Measurements from ENCODE around the gene ZNF41. TPM values are rescaled to one million over a fixed set of nuclear protein-coding genes. Genes with fewer than 3 reads are reported as not detected.

Gene ZNF41
- total and polyA plus RNA-seq, 2 of the 13 experiments (the other 11 are each of a cell fraction or from before 2014, with no cell fraction given): 2.3 to 3.9 TPM

- Histone ChIP-seq H3K9ac (ENCODE audit: insufficient read depth, low read depth, low read length) (no peak overlapping the region), H3K4me1 (ENCODE audit: insufficient read depth, low read length) (no peaks in the 10 kb centered on the region), H4K20me1 (ENCODE audit: insufficient read depth, low read length) (no peaks in the 10 kb centered on the region), H3K36me3 (replicated peaks in 1 of 2; ENCODE audit: control insufficient read depth in 1 of 2, insufficient read depth in 2 of 2, low read length in 2 of 2) (no peaks in the 10 kb centered on the region), H3K9me3 (ENCODE audit: low read length) (no peaks in the 10 kb centered on the region), H3K27ac (ENCODE audit: extremely low read length, insufficient read depth, low read length) (no peak overlapping the region), H2AFZ (ENCODE audit: low read length) (no peak overlapping the region), H3K27me3 (ENCODE audit: control insufficient read depth in 1 of 2, insufficient read depth in 2 of 2, low read length in 2 of 2) (no peaks in the 10 kb centered on the region), H3K79me2 (ENCODE audit: insufficient read depth, low read length) (no peaks in the 10 kb centered on the region), H3K4me3 (replicated peaks in 1 of 3; ENCODE audit: insufficient read depth in 1 of 3, low read depth in 2 of 3, low read length in 3 of 3) (no peak overlapping the region), H3K4me2 (ENCODE audit: low read depth, low read length) (no peak overlapping the region)
- 9% methylated on average over 2 of the region's 2 CpGs for WGBS (ENCODE audit: low lambda C conversion rate)
- no peak for FAIRE-seq
- CTCF ChIA-PET (ENCODE audit: low intra/inter-chr PET ratio, low total read pairs): no interaction called here
- in situ Hi-C loops (cut with HindIII; ENCODE audit: extremely low pct_ligation_motif_present, low pct_unique_long_range_greater_than_20kb) (no loop called here), intact Hi-C loops (cut with micrococcal nuclease; ENCODE audit: unreplicated experiment) (no loop called here)
- DNase-seq (ENCODE audit: low spot score): no peak
- TF ChIP-seq ZBTB3 (CRISPR knock-in tag; IDR thresholded peaks at IDR 0.05; ENCODE audit: borderline replicate concordance, low read depth) (no peak), NFIB (CRISPR knock-in tag; IDR thresholded peaks at IDR 0.05; ENCODE audit: borderline replicate concordance) (no peak), ZFP1 (CRISPR knock-in tag; IDR thresholded peaks at IDR 0.05) (no peak), MTF2 (CRISPR knock-in tag; IDR thresholded peaks at IDR 0.05; ENCODE audit: borderline replicate concordance) (no peak), HINFP (CRISPR knock-in tag; IDR thresholded peaks at IDR 0.05; ENCODE audit: low read depth) (no peak), E2F5 (CRISPR knock-in tag; conservative IDR thresholded peaks at IDR 0.05) (no peak), SMAD9 (CRISPR knock-in tag; IDR thresholded peaks at IDR 0.05) (no peak), ZXDC (CRISPR knock-in tag; IDR thresholded peaks at IDR 0.05) (no peak), AKAP8 (CRISPR knock-in tag; IDR thresholded peaks at IDR 0.05) (no peak), MAFK (conservative IDR thresholded peaks at IDR 0.05 in 1 of 2, IDR thresholded peaks at IDR 0.05 in 1 of 2; ENCODE audit: low read length in 2 of 2) (no peak)
- no TSS peak for BruUV-seq (replicated peaks)
- ATAC-seq: no peak
- POLR2A ChIA-PET: no interaction called here
Measured at GRCh38 chrX:47507153-47507867, 24.3 kb upstream of the ZNF41 start.
